ENCODE measurements around the gene FBXL16. TPM values are rescaled to one million over a fixed set of nuclear protein-coding genes. Genes with fewer than 3 reads are reported as not detected.

The FBXL16 gene
- total and polyA plus RNA-seq, 3 donors from 2014 or later, result 15.8 to 23.4 (median 16.1) TPM

DNA sequence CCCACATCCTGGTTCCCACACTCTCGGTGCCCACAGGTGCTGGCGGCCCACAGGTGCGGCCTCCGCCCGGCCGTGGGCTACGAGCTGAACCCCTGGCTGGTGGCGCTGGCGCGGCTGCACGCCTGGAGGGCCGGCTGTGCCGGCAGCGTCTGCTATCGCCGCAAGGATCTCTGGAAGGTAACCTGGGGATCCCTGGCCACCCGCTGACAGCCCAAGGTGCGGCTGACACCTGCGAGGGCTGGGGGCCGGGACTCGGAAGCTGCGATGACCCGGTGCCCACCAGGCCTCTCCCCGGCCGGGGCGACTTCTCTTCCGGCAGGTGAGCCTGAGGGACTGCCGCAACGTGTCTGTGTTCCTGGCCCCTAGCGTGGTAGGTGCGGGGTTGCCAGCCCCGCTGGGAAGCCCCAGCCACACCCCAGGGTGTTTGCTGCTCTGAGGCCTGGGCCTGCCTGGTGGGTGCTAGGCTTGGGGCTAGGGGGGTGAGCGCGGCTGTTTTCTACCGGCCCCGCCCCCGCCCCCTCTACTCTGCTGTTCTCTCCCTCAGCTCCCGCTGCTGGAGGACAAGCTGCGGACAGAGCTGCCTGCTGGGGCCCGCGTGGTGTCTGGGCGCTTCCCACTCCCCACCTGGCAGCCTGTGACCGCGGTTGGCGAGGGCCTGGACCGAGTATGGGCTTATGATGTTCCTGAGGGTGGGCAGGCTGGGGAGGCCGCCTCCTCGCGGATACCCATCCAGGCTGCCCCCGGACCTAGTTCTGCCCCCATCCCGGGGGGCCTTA is 16.4 kb upstream of the FBXL16 start:
- H3K27ac ChIP-seq, result peak overlapping the region in 1 of 2 donors; percentile 65
- no peaks in the 10 kb centered on the region for H3K9me3 ChIP-seq
- intact Hi-C loops (cut with DNase I; ENCODE audit: low total_unique reads), result no loop called here
- no peak for TF ChIP-seq POLR2A (IDR thresholded peaks at IDR 0.05)
- no peak for TF ChIP-seq CTCF (IDR thresholded peaks at IDR 0.05)
- H3K27me3 ChIP-seq, result no peaks in the 10 kb centered on the region
- peaks cover 17% of the 10 kb centered on the region for H3K4me1 ChIP-seq
- peak overlapping the region; percentile 69 for H3K4me3 ChIP-seq
- H3K36me3 ChIP-seq (ENCODE audit: low read depth, missing control alignments), result no peaks in the 10 kb centered on the region
- WGBS, 2 donors, result 61 to 71% methylated on average over 8 to 44 of the region's 51 CpGs
- DNase-seq, result no peak

DNA sequence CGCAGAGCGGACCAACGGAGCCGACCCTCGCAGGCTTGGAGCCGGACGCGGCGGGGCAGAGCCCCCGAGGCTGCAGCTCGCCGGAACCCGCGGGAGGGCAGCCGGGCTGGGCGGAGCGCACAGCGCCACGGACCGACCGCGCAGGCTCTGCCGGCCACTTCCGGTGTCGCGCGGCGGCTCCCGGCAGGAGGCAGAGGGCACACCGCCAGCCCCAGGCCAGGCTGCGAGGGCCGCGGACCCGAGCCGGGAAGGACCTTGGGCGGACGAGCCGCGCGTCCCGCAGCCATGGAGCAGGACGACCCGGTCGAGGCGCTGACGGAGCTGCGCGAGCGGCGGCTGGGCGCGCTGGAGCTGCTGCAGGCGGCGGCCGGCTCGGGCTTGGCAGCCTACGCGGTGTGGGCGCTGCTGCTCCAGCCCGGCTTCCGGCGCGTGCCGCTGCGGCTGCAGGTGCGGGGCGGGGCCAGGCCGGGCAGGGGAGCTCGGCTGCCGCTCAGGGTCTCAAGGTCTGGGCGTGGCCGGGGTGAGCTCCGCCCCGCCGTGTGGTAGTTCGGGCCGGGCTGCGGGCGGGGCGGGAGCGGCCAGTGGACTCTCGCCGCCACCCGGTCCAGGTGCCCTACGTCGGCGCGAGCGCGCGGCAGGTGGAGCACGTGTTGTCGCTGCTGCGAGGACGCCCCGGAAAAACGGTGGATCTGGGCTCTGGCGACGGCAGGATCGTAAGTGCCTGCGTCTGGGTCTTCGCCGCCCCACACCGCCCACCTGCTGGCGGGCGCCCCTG is 15.6 kb upstream of the FBXL16 start, which contains the start of gene ANTKMT:
Gene ANTKMT (plus strand): TSS at position 157 of the 775 bp plus-strand sequence. CDS start 129 bp downstream, at position 286.
- H3K4me3 ChIP-seq, result peak within 1 kb of the TSS; percentile 69
- TF ChIP-seq CTCF (IDR thresholded peaks at IDR 0.05) (peak in 1 of 3 experiments; percentile 6), POLR2A (IDR thresholded peaks at IDR 0.05) (no peak)
- 6 to 22% methylated on average over 31 to 32 of the region's 106 CpGs for whole genome bisulfite sequencing, 2 donors
- peak within 1 kb of the TSS; percentile 65 to 72 for H3K27ac ChIP-seq
- peaks cover 19% of the 10 kb centered on the region for H3K4me1 ChIP-seq
- DNase-seq, result peak; percentile 88
- H3K27me3 ChIP-seq, result no peaks in the 10 kb centered on the region
- intact Hi-C loops (cut with DNase I; ENCODE audit: low total_unique reads), result no loop called here
- H3K9me3 ChIP-seq, result no peaks in the 10 kb centered on the region
- no peaks in the 10 kb centered on the region for H3K36me3 ChIP-seq (ENCODE audit: low read depth, missing control alignments)

- H3K9me3 ChIP-seq, result no peaks in the 10 kb centered on the region
- no peak for TF ChIP-seq CTCF (IDR thresholded peaks at IDR 0.05)
- TF ChIP-seq POLR2A (IDR thresholded peaks at IDR 0.05), result no peak
- intact Hi-C loops (cut with DNase I; ENCODE audit: low total_unique reads), result no loop called here
- peak overlapping the region; percentile 69 for H3K4me3 ChIP-seq
- H3K4me1 ChIP-seq, result peaks cover 23% of the 10 kb centered on the region
- H3K27ac ChIP-seq, result peak overlapping the region; percentile 65 to 72
- H3K27me3 ChIP-seq, result no peaks in the 10 kb centered on the region
- H3K36me3 ChIP-seq (ENCODE audit: low read depth, missing control alignments), result no peaks in the 10 kb centered on the region
- DNase-seq, result peak; percentile 57
- WGBS, 2 donors, result 0 to 1% methylated on average over 2 to 22 of the region's 38 CpGs
Measured at GRCh38 chr16:720447-720989, 14.9 kb upstream of the FBXL16 start.

GRCh38 chr16:719815-720446 is 14.3 kb upstream of the FBXL16 start:
- no peak for DNase-seq
- H3K9me3 ChIP-seq, result no peaks in the 10 kb centered on the region
- TF ChIP-seq CTCF (IDR thresholded peaks at IDR 0.05), result no peak
- no peak for TF ChIP-seq POLR2A (IDR thresholded peaks at IDR 0.05)
- H3K27me3 ChIP-seq, result no peaks in the 10 kb centered on the region
- peaks cover 23% of the 10 kb centered on the region for H3K4me1 ChIP-seq
- H3K4me3 ChIP-seq, result peak overlapping the region in 1 of 2 donors; percentile 69
- H3K27ac ChIP-seq, result peak overlapping the region in 1 of 2 donors; percentile 65
- no peaks in the 10 kb centered on the region for H3K36me3 ChIP-seq (ENCODE audit: low read depth, missing control alignments)
- intact Hi-C loops (cut with DNase I; ENCODE audit: low total_unique reads), result no loop called here
- WGBS, 2 donors, result 6 to 7% methylated on average over 7 to 16 of the region's 16 CpGs
